WTC11 (cell line): Measurements from ENCODE around the gene LDB2. TPM values are rescaled to one million over a fixed set of nuclear protein-coding genes. Genes with fewer than 3 reads are reported as not detected.

Experiments used
- ATAC-seq: fragments of 200-7000 bp; cut with Tn5 transposase; 2 replicates; pipeline ENCODE4 v1.10.0; 2021; ENCODE audit warnings: mild to moderate bottlenecking, moderate library complexity
- CTCF ChIA-PET: fragments of 300-600 bp; sonication (Branson Sonifier 250); formaldehyde crosslinking; loops from one replicate; lab custom pipeline; 2021; ENCODE audit warnings: antibody characterized with exemption; lab: Charles Lee
- POLR2A ChIA-PET: fragments of 350-600 bp; sonication (Branson Sonifier 250); formaldehyde crosslinking; loops from one replicate; lab custom pipeline; 2021; ENCODE audit warnings: antibody characterized with exemption; lab: Charles Lee
- DNase-seq: peaks from one replicate; pipeline ENCODE4 v3.0.0; 2021; ENCODE audit warnings: low spot score
- H3K27ac Mint-ChIP-seq: 2 replicates; pipeline ENCODE4 v1.8.0; 2021; ENCODE audit warnings: mixed read lengths
- H3K27me3 Mint-ChIP-seq: 2 replicates; pipeline ENCODE4 v1.8.0; 2021; ENCODE audit warnings: low read depth, mild to moderate bottlenecking, moderate library complexity, mixed read lengths
- H3K36me3 Mint-ChIP-seq: 2 replicates; pipeline ENCODE4 v1.8.0; 2021; ENCODE audit warnings: mixed read lengths
- H3K4me1 Mint-ChIP-seq: 2 replicates; pipeline ENCODE4 v1.8.0; 2022; ENCODE audit warnings: mixed read lengths
- H3K4me3 Mint-ChIP-seq: 2 replicates; pipeline ENCODE4 v1.8.0; 2021; ENCODE audit warnings: mild to moderate bottlenecking, moderate library complexity, mixed read lengths
- H3K9me3 Mint-ChIP-seq: 2 replicates; pipeline ENCODE4 v1.8.0; 2021; ENCODE audit warnings: mixed read lengths
- CREM ChIP-seq: sonication (generic); formaldehyde crosslinking; IDR thresholded peaks from 2 replicates; pipeline ENCODE4 v1.8.1; 2022; ENCODE audit warnings: mild to moderate bottlenecking, missing genetic modification reagents, moderate library complexity
- ESRRA ChIP-seq: sonication (generic); formaldehyde crosslinking; IDR thresholded peaks from 2 replicates; pipeline ENCODE4 v1.8.1; 2022; ENCODE audit warnings: mild to moderate bottlenecking, missing genetic modification reagents, borderline replicate concordance
- GRHL2 ChIP-seq: fragments of 250-450 bp; sonication (Bioruptor Pico); IDR thresholded peaks from 2 replicates; pipeline ENCODE4 v1.8.0; 2022; ENCODE audit warnings: mild to moderate bottlenecking, moderate library complexity; ENCODE audit not compliant: insufficient replicate concordance, severe bottlenecking
- GTF2I ChIP-seq: fragments of 250-450 bp; sonication (Bioruptor Pico); conservative IDR thresholded peaks from 2 replicates; pipeline ENCODE4 v1.4.0; 2021; ENCODE audit warnings: mild to moderate bottlenecking
- NFATC4 ChIP-seq: fragments of 250-450 bp; sonication (Bioruptor Pico); IDR thresholded peaks from 2 replicates; pipeline ENCODE4 v1.9.0; 2021; ENCODE audit warnings: mild to moderate bottlenecking
- NFYB ChIP-seq: sonication (generic); formaldehyde crosslinking; conservative IDR thresholded peaks from 2 replicates; pipeline ENCODE4 v1.8.0; 2022; ENCODE audit warnings: low read depth, missing genetic modification reagents
- RELA ChIP-seq: sonication (generic); formaldehyde crosslinking; IDR thresholded peaks from 2 replicates; pipeline ENCODE4 v1.8.1; 2022; ENCODE audit warnings: missing genetic modification reagents, mild to moderate bottlenecking, borderline replicate concordance
- SP1 ChIP-seq: sonication (generic); formaldehyde crosslinking; conservative IDR thresholded peaks from 2 replicates; pipeline ENCODE4 v1.8.1; 2022; ENCODE audit warnings: missing genetic modification reagents
- ZNF138 ChIP-seq: sonication (generic); formaldehyde crosslinking; conservative IDR thresholded peaks from 2 replicates; pipeline ENCODE4 v1.8.1; 2022; ENCODE audit warnings: mild to moderate bottlenecking, moderate library complexity, missing genetic modification reagents
- ZNF263 ChIP-seq: sonication (generic); formaldehyde crosslinking; IDR thresholded peaks from 2 replicates; pipeline ENCODE4 v1.8.1; 2022; ENCODE audit warnings: low read depth, mild to moderate bottlenecking, moderate library complexity, missing genetic modification reagents
- ZNF423 ChIP-seq: fragments of 250-450 bp; sonication (Bioruptor Pico); IDR thresholded peaks from 2 replicates; pipeline ENCODE4 v2.1.2; 2022; ENCODE audit warnings: mild to moderate bottlenecking, moderate library complexity
- total RNA-seq: library from RNA; stranded (reverse); gene quantifications from 3 replicates; pipeline ENCODE4 v1.2.3, GENCODE V29; 2021
- TF ChIP-seq, protein P1 (sequence below): sonication (generic); formaldehyde crosslinking; IDR thresholded peaks from 2 replicates; pipeline ENCODE4 v1.8.1; 2022; ENCODE audit warnings: mild to moderate bottlenecking, missing genetic modification reagents, moderate library complexity, borderline replicate concordance
- TF ChIP-seq, protein P2 (sequence below): sonication (generic); formaldehyde crosslinking; IDR thresholded peaks from 2 replicates; pipeline ENCODE4 v1.8.1; 2023; ENCODE audit warnings: mild to moderate bottlenecking, moderate library complexity, missing genetic modification reagents
- TF ChIP-seq, protein P3 (sequence below): sonication (generic); formaldehyde crosslinking; IDR thresholded peaks from 2 replicates; pipeline ENCODE4 v1.8.0; 2023; ENCODE audit warnings: missing genetic modification reagents, mild to moderate bottlenecking, borderline replicate concordance
- TF ChIP-seq, protein P4 (sequence below): sonication (generic); formaldehyde crosslinking; IDR thresholded peaks from 2 replicates; pipeline ENCODE4 v1.8.0; 2022; ENCODE audit warnings: missing genetic modification reagents
- TF ChIP-seq, protein P5 (sequence below): sonication (generic); formaldehyde crosslinking; IDR thresholded peaks from 2 replicates; pipeline ENCODE4 v1.8.1; 2023; ENCODE audit warnings: mild to moderate bottlenecking, missing genetic modification reagents, moderate library complexity

Gene LDB2
- total RNA-seq, 1 experiment from 2014 or later, result 62.4 TPM

DNA sequence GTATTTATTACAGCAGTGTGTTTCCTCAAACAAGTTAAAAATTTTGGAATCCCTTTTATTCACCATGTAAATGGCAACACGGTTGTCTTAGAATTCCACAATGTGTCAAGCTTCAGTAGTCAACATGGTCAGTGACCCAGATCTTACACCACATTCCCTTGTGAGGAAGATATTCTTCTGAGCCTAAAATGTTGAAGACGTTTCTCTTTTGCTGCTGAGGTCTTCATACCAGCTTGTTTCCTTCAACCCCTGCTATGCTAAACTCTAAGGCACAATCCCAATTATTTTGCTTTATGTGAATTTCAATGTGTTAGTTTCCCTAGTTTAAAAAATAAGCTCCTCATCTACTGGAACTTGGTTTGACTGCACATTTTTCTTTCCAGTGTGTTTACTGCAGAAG lies 17.6 kb upstream of the LDB2 start:
- no peaks in the 10 kb centered on the region for H3K27me3 Mint-ChIP-seq
- TF ChIP-seq NFATC4 (CRISPR knock-in tag), result no peak
- TF ChIP-seq GRHL2, result no peak
- TF ChIP-seq, protein P1, sequence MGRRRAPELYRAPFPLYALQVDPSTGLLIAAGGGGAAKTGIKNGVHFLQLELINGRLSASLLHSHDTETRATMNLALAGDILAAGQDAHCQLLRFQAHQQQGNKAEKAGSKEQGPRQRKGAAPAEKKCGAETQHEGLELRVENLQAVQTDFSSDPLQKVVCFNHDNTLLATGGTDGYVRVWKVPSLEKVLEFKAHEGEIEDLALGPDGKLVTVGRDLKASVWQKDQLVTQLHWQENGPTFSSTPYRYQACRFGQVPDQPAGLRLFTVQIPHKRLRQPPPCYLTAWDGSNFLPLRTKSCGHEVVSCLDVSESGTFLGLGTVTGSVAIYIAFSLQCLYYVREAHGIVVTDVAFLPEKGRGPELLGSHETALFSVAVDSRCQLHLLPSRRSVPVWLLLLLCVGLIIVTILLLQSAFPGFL (CRISPR knock-in tag), result no peak
- no peak for TF ChIP-seq NFYB (CRISPR knock-in tag)
- H3K36me3 Mint-ChIP-seq, result peaks cover 9% of the 10 kb centered on the region
- no peak for ATAC-seq
- DNase-seq, result no peak
- H3K4me1 Mint-ChIP-seq, result peaks cover 48% of the 10 kb centered on the region
- H3K9me3 Mint-ChIP-seq, result peaks cover 11% of the 10 kb centered on the region
- ChIA-PET CTCF (interaction anchor here (0.5 to 2.5 kb wide), 47 partner anchors 8 to 432 kb away, joined by 3 to 28 read pairs (median 4); partner anchors contain the start of gene LDB2), POLR2A (interaction anchor here (0.6 kb wide), 1 partner anchor 1066 kb away, joined by 3 read pairs; no protein-coding TSS in a partner anchor)
- no peak overlapping the region for H3K4me3 Mint-ChIP-seq
- H3K27ac Mint-ChIP-seq, result no peak overlapping the region

DNA sequence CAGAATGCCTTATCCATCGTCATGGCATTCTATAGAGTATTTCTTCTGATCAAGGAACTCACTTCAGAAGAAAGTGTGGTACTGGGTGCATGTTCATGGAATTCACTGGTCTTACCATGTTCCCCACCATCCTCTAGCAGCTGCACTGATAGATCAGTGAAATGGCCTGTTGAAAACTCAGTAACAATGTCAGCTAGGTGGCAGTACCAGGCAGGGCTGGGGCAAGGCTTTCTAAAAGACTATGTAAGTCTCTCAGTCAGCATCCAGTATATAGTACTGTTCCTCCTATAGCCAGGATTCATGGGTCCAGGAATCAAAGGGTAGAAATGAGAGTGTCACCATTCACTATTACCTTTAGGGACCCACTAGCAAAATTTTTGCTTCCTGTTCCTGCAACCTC lies 15.8 kb upstream of the LDB2 start:
- ChIA-PET POLR2A (interaction anchor here (0.6 kb wide), 1 partner anchor 431 kb away, joined by 5 read pairs; no protein-coding TSS in a partner anchor), CTCF (interaction anchor here (0.6 to 1.6 kb wide), 4 partner anchors 17 to 434 kb away, joined by 3 to 6 read pairs (median 4); no protein-coding TSS in a partner anchor)
- Mint-ChIP-seq H3K4me1 (peaks cover 53% of the 10 kb centered on the region), H3K27me3 (no peaks in the 10 kb centered on the region), H3K4me3 (no peak overlapping the region), H3K27ac (no peak overlapping the region), H3K36me3 (peaks cover 14% of the 10 kb centered on the region), H3K9me3 (peaks cover 16% of the 10 kb centered on the region)
- no peak for TF ChIP-seq ZNF423 (CRISPR knock-in tag)
- DNase-seq (peak; percentile 45), ATAC-seq (peak; percentile 68)

DNA sequence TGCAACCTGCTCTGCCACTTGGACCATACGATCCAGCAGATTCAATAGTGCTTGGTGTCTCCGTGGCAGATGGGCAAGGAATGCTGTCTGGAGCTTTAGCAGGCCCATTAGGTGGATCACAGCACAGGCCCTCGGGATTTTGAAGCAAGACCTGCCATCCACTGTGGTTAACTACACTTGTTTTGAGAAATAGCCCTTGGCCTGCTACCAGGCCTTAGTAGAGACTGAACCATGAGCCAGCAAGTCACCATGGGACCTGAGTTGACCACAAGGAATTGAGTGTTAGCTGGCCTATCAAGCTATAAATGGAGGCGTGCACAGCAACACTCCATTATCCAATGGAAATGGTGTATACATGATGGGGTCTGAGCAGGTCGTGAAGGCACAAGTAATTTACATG lies 14.5 kb upstream of the LDB2 start:
- CTCF ChIA-PET, result interaction anchor here (0.7 to 1.2 kb wide), 2 partner anchors 199 to 559 kb away, joined by 3 read pairs; no protein-coding TSS in a partner anchor
- H3K27ac Mint-ChIP-seq, result no peak overlapping the region
- no peak overlapping the region for H3K4me3 Mint-ChIP-seq
- H3K4me1 Mint-ChIP-seq, result peaks cover 53% of the 10 kb centered on the region
- DNase-seq (no peak), ATAC-seq (no peak)
- peaks cover 16% of the 10 kb centered on the region for H3K9me3 Mint-ChIP-seq
- H3K27me3 Mint-ChIP-seq, result no peaks in the 10 kb centered on the region
- H3K36me3 Mint-ChIP-seq, result peaks cover 14% of the 10 kb centered on the region
- POLR2A ChIA-PET, result no interaction called here
- TF ChIP-seq, protein P2, sequence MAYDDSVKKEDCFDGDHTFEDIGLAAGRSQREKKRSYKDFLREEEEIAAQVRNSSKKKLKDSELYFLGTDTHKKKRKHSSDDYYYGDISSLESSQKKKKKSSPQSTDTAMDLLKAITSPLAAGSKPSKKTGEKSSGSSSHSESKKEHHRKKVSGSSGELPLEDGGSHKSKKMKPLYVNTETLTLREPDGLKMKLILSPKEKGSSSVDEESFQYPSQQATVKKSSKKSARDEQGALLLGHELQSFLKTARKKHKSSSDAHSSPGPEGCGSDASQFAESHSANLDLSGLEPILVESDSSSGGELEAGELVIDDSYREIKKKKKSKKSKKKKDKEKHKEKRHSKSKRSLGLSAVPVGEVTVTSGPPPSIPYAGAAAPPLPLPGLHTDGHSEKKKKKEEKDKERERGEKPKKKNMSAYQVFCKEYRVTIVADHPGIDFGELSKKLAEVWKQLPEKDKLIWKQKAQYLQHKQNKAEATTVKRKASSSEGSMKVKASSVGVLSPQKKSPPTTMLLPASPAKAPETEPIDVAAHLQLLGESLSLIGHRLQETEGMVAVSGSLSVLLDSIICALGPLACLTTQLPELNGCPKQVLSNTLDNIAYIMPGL (CRISPR knock-in tag), result no peak
- TF ChIP-seq, protein P1 (CRISPR knock-in tag), result no peak
- TF ChIP-seq, protein P3, sequence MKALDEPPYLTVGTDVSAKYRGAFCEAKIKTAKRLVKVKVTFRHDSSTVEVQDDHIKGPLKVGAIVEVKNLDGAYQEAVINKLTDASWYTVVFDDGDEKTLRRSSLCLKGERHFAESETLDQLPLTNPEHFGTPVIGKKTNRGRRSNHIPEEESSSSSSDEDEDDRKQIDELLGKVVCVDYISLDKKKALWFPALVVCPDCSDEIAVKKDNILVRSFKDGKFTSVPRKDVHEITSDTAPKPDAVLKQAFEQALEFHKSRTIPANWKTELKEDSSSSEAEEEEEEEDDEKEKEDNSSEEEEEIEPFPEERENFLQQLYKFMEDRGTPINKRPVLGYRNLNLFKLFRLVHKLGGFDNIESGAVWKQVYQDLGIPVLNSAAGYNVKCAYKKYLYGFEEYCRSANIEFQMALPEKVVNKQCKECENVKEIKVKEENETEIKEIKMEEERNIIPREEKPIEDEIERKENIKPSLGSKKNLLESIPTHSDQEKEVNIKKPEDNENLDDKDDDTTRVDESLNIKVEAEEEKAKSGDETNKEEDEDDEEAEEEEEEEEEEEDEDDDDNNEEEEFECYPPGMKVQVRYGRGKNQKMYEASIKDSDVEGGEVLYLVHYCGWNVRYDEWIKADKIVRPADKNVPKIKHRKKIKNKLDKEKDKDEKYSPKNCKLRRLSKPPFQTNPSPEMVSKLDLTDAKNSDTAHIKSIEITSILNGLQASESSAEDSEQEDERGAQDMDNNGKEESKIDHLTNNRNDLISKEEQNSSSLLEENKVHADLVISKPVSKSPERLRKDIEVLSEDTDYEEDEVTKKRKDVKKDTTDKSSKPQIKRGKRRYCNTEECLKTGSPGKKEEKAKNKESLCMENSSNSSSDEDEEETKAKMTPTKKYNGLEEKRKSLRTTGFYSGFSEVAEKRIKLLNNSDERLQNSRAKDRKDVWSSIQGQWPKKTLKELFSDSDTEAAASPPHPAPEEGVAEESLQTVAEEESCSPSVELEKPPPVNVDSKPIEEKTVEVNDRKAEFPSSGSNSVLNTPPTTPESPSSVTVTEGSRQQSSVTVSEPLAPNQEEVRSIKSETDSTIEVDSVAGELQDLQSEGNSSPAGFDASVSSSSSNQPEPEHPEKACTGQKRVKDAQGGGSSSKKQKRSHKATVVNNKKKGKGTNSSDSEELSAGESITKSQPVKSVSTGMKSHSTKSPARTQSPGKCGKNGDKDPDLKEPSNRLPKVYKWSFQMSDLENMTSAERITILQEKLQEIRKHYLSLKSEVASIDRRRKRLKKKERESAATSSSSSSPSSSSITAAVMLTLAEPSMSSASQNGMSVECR (CRISPR knock-in tag), result no peak
- TF ChIP-seq ZNF138 (CRISPR knock-in tag) (no peak), GTF2I (CRISPR knock-in tag) (no peak), RELA (CRISPR knock-in tag) (no peak), SP1 (no peak), CREM (CRISPR knock-in tag) (no peak), ZNF263 (CRISPR knock-in tag) (no peak), NFYB (CRISPR knock-in tag) (no peak), ZNF423 (CRISPR knock-in tag) (no peak), ESRRA (no peak)
- TF ChIP-seq, protein P4, sequence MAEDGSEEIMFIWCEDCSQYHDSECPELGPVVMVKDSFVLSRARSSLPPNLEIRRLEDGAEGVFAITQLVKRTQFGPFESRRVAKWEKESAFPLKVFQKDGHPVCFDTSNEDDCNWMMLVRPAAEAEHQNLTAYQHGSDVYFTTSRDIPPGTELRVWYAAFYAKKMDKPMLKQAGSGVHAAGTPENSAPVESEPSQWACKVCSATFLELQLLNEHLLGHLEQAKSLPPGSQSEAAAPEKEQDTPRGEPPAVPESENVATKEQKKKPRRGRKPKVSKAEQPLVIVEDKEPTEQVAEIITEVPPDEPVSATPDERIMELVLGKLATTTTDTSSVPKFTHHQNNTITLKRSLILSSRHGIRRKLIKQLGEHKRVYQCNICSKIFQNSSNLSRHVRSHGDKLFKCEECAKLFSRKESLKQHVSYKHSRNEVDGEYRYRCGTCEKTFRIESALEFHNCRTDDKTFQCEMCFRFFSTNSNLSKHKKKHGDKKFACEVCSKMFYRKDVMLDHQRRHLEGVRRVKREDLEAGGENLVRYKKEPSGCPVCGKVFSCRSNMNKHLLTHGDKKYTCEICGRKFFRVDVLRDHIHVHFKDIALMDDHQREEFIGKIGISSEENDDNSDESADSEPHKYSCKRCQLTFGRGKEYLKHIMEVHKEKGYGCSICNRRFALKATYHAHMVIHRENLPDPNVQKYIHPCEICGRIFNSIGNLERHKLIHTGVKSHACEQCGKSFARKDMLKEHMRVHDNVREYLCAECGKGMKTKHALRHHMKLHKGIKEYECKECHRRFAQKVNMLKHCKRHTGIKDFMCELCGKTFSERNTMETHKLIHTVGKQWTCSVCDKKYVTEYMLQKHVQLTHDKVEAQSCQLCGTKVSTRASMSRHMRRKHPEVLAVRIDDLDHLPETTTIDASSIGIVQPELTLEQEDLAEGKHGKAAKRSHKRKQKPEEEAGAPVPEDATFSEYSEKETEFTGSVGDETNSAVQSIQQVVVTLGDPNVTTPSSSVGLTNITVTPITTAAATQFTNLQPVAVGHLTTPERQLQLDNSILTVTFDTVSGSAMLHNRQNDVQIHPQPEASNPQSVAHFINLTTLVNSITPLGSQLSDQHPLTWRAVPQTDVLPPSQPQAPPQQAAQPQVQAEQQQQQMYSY (CRISPR knock-in tag), result no peak
- TF ChIP-seq, protein P5, sequence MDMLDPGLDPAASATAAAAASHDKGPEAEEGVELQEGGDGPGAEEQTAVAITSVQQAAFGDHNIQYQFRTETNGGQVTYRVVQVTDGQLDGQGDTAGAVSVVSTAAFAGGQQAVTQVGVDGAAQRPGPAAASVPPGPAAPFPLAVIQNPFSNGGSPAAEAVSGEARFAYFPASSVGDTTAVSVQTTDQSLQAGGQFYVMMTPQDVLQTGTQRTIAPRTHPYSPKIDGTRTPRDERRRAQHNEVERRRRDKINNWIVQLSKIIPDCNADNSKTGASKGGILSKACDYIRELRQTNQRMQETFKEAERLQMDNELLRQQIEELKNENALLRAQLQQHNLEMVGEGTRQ (CRISPR knock-in tag), result no peak
